NCI-H2171 treated with DMSO at 0.1 percent for 48 hours (cell line): ENCODE measurements around the gene CISD3.

ENCODE experiments used
- DNase-seq: peaks from one replicate; lab custom pipeline; 2025; lab: John Stamatoyannopoulos, UW

The CISD3 gene

DNA sequence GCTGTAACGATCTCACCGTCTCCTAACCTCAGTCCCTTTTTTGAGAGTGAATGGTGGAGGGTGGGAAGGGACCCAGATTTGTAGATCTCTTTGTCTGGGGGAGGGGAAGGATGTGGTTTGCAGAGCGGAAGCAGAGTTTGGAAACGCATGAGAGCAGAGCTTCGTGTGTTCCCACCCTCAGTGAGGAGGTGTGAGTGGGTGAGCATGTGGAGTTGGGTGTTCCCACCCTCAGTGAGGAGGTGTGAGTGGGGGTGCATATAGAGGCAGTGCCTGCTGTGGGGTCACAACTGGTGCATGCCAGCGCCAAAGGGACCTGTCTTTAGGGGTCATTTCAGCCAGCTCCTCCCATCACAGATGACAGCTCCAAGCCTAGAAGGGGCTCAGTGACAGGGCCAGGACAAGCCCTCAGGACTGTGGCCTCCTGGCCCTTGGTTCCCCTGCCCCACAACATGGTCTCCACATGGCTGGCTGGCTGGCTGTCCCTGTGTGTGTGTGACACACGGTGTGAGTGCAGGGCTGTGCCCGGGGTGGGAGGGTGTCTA is 1.8 kb upstream of the CISD3 start:
- DNase-seq = no peak

DNA sequence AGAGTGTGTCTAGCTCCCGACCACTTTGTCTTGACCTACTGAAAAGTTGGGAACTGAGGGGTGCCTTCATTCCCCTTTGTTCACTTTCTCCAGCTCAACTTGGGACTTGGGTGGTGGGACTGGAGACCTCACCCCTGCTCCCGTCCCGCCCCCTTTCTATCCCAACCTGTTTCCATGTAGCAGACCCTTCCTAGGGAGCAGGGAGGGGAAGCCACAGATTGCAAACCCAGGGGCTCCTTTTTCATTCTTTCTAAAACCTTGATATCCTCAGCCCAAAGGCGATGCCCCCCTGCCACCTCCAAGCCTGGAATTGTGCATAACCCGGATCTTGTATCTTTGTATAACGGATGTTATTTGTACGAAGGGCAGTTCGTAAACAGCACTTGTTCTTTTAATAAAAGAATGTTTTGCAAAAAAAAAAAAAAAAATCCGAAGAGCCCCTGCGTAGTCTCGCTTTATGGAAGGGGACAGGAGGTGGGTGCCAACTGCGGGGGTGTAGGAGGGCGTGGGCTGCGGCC is 714 bp upstream of the CISD3 start:
- DNase-seq = no peak

- peak; percentile 55 for DNase-seq
Observed at GRCh38 chr17:38730526-38731379, 612 bp downstream of the CISD3 start.

DNA sequence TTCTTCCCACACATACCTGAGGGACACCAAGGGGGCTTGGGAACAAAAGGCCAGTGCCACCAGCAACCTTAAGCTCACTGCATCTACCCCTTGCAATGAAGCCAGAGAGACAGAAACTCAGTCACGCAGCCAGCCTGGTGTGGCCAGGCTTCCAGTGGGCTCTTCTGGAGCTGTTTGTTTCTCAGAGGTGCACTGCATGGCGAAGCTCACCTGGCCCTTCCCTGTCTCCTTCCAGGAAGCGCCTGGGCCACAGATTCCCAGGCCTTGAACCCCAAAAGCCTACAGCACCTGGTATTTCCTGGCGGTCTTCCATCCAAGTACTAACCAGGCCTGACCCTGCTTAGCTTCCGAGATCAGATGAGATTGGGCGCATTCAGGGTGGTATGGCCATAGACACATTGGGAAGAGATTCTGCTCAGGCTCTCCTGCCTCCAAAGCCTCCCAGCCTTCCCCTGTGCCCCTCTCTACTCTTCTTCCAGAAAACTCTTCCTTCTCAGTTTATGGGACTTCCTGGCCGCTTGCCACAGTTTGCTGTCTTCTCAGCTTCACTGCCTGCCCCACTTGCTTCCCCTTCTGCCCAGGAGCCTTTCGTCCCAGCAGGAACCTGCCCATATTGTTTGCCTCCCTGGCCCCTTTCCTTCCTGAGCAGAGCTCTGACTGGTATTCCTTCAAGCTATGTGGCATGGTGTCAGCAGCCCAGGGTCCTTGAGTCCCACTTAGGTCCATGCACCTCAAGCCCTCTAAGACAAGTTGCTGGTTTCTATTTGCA is 1.6 kb downstream of the CISD3 start:
- no peak for DNase-seq

DNA sequence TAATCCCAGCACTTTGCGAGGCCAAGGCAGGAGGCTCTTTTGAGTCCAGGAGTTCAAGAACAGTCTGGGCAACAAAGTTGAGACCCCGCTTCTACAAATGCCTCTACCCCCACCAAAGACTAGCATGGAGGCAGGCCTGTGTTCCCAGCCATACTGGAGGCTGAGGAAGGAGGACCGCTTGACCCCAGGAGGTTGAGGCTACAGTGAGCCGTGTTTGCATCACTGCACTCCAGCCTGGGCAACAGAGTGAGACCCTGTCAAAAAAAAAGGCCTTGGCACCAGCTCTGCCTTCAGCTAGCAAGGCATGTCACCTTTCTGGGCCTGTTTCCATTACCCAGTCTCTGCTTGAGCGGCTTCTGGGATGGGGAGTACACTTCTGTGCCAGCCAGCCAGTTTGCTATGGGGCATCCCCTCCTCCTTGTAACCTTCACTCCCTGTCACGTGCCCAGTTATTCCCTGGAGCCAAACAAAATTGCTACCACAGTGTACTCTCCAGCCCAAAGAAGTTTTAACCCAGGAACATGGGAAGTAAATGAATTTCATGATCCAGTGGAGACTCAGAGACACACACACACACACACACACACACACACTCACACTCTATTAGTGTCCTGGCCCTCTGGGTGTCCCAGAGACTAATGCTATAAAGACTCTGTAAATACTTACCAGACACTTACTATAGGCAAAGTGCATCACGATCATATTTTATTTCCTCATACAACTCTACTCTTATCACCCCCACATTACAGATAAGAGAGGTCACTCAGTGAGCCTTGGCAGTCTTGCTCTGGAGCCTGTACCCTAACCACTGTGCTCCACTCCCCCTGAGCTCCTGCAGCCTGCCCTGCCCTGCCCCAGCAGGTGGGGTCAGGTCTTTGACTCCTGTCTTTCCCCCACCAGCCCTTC is 2.5 kb downstream of the CISD3 start:
- DNase-seq = no peak

DNA sequence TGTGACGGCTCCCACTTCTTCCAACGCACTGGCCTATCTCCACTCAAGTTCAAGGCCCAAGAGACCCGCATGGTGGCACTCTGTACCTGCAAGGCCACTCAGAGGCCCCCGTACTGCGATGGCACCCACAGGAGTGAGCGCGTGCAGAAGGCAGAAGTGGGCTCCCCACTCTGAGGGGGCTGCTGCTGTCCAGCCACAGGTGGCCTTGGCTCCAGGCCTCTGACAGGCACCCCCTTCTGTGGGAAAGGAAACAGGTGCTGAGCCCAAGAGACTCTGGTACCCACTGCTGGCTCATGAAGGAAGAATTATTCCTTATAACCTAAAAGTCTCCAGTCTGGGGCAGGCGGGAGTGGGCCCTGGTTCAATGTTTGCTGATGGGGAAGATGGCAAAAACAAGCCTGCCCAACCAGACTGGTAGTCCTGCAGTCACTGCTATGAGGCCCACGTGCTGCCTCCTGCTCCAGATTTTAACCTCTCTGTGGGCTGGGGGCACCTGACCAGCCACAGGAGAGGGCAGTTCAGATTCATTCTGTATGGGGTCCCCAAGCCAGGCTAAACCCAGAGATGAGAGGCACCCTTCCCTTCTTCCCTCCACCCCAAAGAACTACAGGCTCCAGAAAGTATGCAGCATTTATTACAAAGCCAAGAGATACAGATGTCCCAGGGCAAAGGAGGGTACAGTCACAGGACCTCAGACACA is 3.3 kb downstream of the CISD3 start:
- DNase-seq = no peak

GRCh38 chr17:38733982-38734973 is 4.1 kb downstream of the CISD3 start:
- DNase-seq = peak; percentile 35

DNA sequence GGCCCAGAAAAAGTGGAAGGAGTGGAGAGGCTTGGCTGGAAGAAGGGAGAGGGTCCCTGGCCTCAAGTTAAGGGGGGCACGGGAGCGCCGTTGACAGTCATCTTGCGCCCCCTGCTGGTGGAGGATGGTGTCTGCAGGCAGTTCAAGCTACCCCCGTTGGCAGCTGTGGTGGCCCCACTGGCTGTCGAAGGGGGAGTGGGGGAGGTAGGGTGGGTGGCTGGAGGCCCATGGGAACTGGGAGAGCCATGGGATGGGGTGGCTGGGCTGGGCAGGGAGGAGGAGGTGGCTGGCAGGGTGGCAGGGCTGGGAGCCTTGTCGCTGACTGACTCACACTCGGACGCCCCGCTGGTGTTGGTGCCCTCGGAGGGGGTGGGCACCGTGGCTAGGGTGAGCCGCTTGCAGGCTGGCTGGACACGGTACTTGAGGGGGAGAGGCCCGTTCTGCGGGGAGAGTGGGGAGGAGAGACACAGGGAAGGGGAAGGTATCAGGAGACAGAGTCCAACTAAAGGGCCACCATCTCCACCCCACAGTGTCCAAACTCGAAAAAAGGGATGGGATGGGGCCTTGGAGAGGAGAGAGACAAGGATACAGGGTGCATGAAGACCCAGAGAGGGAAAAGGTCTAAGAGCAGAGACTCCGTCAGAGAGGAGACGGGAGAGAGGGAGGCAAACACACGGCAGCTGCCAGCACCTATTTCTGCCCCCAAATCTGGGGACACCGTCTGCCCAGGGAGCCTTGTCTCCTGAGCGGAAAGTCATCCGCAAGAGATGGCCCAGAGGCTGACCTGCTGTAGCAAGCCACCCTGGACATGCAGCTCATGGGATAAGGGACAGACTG is 5.2 kb downstream of the CISD3 start:
- DNase-seq = peak; percentile 58

GRCh38 chr17:38738007-38738662 is 8.0 kb downstream of the CISD3 start:
- no peak for DNase-seq

DNA sequence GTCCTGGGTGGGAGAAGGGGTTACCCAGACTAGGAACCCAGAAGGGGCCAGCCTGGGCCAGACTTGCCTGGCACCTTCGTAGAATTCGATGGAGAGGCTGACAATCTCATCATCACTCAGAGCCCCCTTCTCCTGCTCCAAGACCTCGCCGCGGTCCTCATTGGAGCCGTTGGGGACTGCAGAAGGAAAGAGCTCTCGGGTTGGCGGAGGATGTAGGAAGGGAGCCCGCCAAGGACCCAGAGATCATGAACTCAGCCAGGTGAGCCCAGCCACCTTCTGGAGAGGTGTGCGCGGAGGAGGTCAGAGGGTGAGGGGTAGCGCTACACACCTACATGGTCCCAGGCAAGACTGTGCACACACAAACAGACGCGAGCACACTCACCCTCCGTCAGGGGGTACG is 8.5 kb downstream of the CISD3 start:
- no peak for DNase-seq

GRCh38 chr17:38739305-38739704 is 9.2 kb downstream of the CISD3 start:
- DNase-seq = no peak

DNA sequence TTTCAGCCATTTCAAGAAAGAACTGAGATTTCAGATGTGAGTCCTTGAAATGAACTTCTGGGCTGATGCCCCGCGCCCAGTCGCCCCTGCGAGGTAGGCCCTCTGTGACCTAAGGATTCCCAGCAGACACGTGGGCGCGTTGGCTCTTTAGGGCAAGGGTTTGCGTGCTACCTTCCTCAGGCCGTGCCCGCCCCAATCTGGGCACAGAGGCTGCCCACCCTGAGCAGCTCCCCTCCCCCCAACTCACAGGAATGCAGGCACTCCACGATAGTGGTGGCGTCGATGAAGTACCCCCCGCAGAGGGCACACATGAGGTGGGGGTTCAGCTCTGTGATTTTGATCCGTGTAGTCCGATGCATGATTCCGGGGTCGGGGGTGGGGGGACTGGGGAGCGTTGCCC is 9.9 kb downstream of the CISD3 start:
- no peak for DNase-seq

DNA sequence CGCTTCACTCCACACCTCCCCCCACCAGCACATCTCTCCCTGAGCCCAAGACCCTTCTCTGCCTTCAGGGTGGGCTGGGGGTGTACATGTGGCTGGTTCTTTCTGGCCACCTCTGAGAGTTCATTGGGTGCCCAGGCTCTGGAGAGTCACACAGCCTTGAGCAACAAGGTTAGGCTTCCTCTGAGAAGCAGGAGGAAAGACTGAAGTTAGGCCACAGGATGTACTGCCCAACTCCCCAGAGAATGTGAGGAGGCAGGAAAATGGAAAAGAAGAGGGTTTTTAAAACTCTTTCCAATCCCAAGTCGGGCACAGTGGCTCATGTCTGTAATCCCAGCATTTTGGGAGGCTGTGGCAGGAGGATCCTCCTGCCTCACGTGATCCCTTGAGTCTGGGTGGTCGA is 10.7 kb downstream of the CISD3 start:
- DNase-seq = no peak

DNA sequence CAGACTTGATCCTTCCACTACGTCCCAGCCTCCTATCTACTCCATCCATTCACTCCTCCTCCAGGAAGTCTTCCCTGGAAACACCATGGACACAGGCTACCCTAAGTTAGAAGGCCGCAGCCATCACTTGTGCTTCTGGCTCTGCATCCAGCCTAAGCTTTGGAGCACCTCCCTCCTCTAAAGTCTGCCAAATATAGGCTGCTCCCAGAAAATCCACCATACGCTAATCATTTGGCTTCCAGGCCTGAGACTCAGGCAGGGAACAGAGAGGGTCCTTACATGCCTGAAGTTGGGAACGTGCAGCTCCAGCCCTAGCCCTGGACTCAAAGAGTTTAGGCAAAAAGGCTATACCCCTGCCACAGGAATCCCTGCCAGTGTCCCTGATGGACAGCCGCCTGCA is 11.3 kb downstream of the CISD3 start:
- DNase-seq = no peak

DNA sequence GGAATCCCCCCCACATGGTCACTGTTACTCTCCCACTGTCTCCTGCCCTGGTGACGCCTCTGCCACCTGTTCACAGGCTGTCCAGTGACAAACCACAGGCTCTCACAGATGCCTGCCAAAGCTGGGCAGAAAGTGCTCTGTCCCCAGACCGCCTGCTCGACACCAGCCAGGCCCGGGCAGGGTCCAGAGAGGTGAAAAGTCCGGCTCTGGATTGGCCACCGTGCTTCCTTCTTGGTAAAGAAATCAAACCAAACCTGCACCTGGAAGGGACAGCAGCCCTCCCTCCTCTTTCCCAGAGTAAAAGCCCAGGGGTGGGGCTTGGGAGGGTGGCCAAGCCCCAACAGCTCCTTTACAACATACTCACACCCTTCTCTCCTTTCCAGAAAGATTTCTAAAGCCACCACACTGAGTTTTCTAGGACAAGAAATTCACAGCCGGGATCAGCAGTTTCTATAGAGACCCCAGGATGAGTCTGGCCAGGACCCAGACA is 11.8 kb downstream of the CISD3 start:
- DNase-seq = no peak

- peak; percentile 99 for DNase-seq
Observed at GRCh38 chr17:38742411-38743308, 12.5 kb downstream of the CISD3 start.

- peak; percentile 85 for DNase-seq
Observed at GRCh38 chr17:38743556-38744171, 13.5 kb downstream of the CISD3 start.
